OCI-LY3 (cell line): ENCODE measurements around the gene SLC22A4.

Source experiments
- CTCF ChIP-seq: fragments of 200-600, 300-600 bp; sonication (generic); IDR thresholded peaks from 2 replicates; pipeline ENCODE4 v1.5.1; 2014; ENCODE audit warnings: antibody characterized with exemption, low read length, low read depth
- EZH2phosphoT487 ChIP-seq: fragments of 200-600 bp; shearing (Covaris generic); IDR thresholded peaks from 2 replicates; pipeline ENCODE4 v1.6.1; 2018; ENCODE audit warnings: antibody characterized with exemption, mixed run types, low read depth

GRCh38 chr5:132388244-132389050 is 94.3 kb downstream of the SLC22A4 start:
- TF ChIP-seq CTCF = no peak
- TF ChIP-seq EZH2phosphoT487 = no peak
